Kidney epithelial cell (primary cell): ENCODE data around the gene FBLN1. TPM values are rescaled to one million over a fixed set of nuclear protein-coding genes. Genes with fewer than 3 reads are reported as not detected.

Experiments used
- DNase-seq: peaks from one replicate; pipeline ENCODE4 v3.0.0-alpha.2; 2010; ENCODE audit warnings: low read depth
- H3K27me3 ChIP-seq: 2 replicates; pipeline ENCODE4 v1.6.0; 2011; ENCODE audit warnings: low read length; ENCODE audit not compliant: control insufficient read depth, insufficient read depth
- H3K36me3 ChIP-seq: 2 replicates; pipeline ENCODE4 v1.5.1; 2011; ENCODE audit warnings: low read length; ENCODE audit not compliant: control insufficient read depth, insufficient read depth
- H3K4me3 ChIP-seq: 2 replicates; pipeline ENCODE4 v1.5.1; 2011; ENCODE audit warnings: low read depth, mild to moderate bottlenecking, control low read depth, low read length
- total RNA-seq: library from RNA; depleted of rRNA; stranded (reverse); fragments of >200 nt; gene quantifications from 2 replicates; pipeline ENCODE4 v1.2.3, GENCODE V29; 2015
- TF ChIP-seq, protein P1 (sequence below): IDR thresholded peaks from 2 replicates; pipeline ENCODE4 v1.5.1; 2011; ENCODE audit warnings: mild to moderate bottlenecking, moderate library complexity, low read length, control low read depth, inconsistent platforms; ENCODE audit not compliant: insufficient read depth, poor library complexity, severe bottlenecking

FBLN1 gene
- total RNA-seq, 1 donor from 2014 or later: 32.8 TPM

DNA sequence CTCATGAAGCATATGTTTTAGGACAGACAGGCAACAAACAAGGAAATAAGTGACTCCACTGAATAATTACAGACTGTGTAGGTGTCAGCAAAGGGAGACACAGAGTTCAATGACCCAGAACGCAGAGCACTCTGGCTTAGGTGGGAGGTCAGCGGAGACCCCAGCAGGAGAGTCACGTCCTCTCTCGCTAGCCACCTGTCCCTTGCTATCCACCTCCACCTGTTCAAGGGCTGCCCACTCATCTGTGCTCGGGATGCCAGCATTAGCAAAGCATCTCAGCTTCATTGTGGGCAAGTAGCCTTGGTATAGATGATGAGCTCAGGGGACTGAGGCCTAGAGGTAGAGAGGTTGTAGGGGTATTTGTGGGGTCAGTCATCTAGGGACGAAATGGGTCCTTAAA is 147.1 kb downstream of the FBLN1 start:
- Histone ChIP-seq H3K36me3 (no peaks in the 10 kb centered on the region), H3K4me3 (no peak overlapping the region), H3K27me3 (no peaks in the 10 kb centered on the region)
- DNase-seq: no peak
- TF ChIP-seq, protein P1, sequence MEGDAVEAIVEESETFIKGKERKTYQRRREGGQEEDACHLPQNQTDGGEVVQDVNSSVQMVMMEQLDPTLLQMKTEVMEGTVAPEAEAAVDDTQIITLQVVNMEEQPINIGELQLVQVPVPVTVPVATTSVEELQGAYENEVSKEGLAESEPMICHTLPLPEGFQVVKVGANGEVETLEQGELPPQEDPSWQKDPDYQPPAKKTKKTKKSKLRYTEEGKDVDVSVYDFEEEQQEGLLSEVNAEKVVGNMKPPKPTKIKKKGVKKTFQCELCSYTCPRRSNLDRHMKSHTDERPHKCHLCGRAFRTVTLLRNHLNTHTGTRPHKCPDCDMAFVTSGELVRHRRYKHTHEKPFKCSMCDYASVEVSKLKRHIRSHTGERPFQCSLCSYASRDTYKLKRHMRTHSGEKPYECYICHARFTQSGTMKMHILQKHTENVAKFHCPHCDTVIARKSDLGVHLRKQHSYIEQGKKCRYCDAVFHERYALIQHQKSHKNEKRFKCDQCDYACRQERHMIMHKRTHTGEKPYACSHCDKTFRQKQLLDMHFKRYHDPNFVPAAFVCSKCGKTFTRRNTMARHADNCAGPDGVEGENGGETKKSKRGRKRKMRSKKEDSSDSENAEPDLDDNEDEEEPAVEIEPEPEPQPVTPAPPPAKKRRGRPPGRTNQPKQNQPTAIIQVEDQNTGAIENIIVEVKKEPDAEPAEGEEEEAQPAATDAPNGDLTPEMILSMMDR: no peak

GRCh38 chr22:45650721-45651120 is 148.0 kb downstream of the FBLN1 start:
- Histone ChIP-seq H3K4me3 (no peak overlapping the region), H3K27me3 (no peaks in the 10 kb centered on the region), H3K36me3 (no peaks in the 10 kb centered on the region)
- no peak for DNase-seq
- TF ChIP-seq, protein P1: no peak

Other genes with a start within 250 kb of the FBLN1 start
- gene UPK3A, start 217.9 kb upstream of the FBLN1 start, total RNA-seq: not detected in 2 replicates
- 13.3 and 15.3 TPM in 2 replicates for gene FAM118A, start 192.9 kb upstream of the FBLN1 start, total RNA-seq
- 0.08 and 0.14 TPM in 2 replicates for gene SMC1B, start 89.3 kb upstream of the FBLN1 start, total RNA-seq
- gene RIBC2, start 89.2 kb upstream of the FBLN1 start, total RNA-seq: 0.13 and 0.27 TPM in 2 replicates
- 107 and 127 TPM in 2 replicates for gene ATXN10, start 169.0 kb downstream of the FBLN1 start, total RNA-seq